ENCODE results near the gene PARVA.

DNA sequence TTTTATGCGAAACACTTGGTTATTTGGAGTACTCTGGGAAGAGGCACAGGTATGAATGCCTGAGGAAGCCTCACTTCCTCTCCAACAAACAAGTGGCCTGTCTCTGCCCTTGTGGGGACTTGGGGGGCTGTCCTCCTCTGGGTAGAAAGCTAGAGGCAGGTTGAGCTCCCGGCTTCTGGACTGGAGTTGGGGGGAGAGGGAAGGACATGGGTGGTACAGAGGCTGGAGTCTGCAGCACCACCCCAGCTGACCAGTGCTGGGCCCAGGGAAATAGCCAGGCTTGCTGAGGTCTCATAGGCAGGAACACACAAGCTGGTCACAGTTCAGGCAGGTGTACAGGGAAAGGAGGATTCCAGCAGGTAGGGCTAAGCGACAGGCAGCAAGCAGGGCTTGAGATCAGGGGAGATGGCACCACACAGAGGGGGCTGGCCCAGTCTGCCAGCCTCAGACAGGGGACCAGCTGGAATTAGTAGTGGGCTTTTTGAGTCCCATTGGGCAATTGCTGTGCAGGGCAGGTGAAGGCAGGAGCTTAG lies 161.6 kb downstream of the PARVA start:
- TF ChIP-seq, protein P1, sequence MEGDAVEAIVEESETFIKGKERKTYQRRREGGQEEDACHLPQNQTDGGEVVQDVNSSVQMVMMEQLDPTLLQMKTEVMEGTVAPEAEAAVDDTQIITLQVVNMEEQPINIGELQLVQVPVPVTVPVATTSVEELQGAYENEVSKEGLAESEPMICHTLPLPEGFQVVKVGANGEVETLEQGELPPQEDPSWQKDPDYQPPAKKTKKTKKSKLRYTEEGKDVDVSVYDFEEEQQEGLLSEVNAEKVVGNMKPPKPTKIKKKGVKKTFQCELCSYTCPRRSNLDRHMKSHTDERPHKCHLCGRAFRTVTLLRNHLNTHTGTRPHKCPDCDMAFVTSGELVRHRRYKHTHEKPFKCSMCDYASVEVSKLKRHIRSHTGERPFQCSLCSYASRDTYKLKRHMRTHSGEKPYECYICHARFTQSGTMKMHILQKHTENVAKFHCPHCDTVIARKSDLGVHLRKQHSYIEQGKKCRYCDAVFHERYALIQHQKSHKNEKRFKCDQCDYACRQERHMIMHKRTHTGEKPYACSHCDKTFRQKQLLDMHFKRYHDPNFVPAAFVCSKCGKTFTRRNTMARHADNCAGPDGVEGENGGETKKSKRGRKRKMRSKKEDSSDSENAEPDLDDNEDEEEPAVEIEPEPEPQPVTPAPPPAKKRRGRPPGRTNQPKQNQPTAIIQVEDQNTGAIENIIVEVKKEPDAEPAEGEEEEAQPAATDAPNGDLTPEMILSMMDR (IDR thresholded peaks at IDR 0.05) = no peak
- TF ChIP-seq POLR2A (IDR thresholded peaks at IDR 0.05) = no peak
- TF ChIP-seq POLR2AphosphoS5 (IDR thresholded peaks at IDR 0.05) = no peak
- TF ChIP-seq EP300 (IDR thresholded peaks at IDR 0.05) = no peak

All from stomach (tissue), 4 donors.